ENCODE results near the gene ZSCAN5B.
"Not testable (repeated sequence)": the region's sequence is repeated elsewhere in the genome, so short reads cannot be mapped to it uniquely, and the experiment has no call there.

The ZSCAN5B gene

GRCh38 chr19:56174550-56174949 lies 23.0 kb downstream of the ZSCAN5B start:
- no peak for DNase-seq

DNA sequence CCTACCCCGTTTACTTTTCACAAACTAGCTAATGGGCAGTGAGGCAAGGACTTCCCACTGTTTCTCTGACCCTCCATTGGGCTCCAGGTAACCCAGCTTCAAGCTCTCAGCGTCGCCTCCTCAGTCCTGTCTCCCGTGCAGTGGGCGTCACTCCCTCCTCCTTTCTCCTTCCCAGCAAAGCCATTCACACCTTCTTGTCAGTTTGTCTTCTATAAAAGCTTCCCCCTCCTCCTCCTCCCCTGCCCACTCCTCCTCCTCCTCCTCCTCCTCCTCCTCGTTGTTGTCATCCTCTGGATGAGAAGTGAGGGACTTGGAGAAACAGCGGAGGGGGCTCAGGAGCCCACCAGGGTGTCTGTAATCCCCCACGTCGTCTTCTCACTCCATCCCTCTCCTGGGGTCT lies 23.5 kb downstream of the ZSCAN5B start:
- DNase-seq = no peak

GRCh38 chr19:56170261-56170660 lies 27.3 kb downstream of the ZSCAN5B start:
- no peak for DNase-seq

DNA sequence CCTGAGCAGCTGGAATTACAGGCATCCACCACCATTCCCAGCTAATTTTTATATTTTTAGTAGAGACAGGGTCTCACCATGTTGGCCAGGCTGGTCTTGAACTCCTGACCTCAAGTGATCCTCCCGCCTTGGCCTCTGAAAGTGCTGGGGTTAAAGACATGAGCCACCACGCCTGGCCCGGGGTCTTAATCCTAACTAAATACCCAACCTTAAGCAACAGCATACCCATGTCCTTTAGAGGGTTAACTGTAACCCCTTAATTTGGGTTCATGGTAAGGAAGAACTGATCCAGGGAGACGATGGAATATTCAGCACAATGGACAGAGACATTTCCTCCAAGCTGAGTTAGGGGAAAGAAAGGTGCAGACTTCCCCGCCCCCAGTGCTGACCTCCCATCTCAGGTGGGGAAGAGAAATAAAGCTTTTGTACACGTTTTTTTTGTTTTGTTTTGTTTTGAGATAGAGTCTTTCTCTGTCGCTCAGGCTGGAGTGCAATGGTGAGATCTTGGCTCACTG lies 30.5 kb downstream of the ZSCAN5B start:
- no peak for DNase-seq

- DNase-seq = no peak
Measured at GRCh38 chr19:56163097-56163496, 34.5 kb downstream of the ZSCAN5B start.

- DNase-seq = no peak
Measured at GRCh38 chr19:56162258-56162657, 35.3 kb downstream of the ZSCAN5B start.

DNA sequence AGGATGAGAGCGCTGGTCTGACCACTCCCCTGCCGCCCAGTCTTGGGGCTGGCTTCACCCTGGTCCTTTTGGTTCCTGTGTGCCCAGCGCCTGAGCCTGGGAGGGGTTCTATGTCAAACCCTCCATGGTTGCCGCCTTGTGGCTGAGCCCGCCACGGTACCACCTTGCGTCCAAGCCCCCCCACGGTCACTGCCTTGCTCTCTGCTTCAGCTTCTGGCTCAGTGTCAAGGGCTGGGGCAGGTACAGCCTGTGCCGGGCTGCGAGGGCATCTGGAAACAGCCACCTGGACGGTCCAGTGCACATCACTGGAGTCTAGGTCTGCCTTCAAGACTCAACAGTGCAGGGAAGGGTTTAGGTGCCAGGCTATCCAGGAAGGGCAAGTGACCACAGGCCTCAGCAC lies 36.0 kb downstream of the ZSCAN5B start:
- DNase-seq = no peak

- no peak for DNase-seq
Measured at GRCh38 chr19:56159622-56160271, 37.8 kb downstream of the ZSCAN5B start.

DNA sequence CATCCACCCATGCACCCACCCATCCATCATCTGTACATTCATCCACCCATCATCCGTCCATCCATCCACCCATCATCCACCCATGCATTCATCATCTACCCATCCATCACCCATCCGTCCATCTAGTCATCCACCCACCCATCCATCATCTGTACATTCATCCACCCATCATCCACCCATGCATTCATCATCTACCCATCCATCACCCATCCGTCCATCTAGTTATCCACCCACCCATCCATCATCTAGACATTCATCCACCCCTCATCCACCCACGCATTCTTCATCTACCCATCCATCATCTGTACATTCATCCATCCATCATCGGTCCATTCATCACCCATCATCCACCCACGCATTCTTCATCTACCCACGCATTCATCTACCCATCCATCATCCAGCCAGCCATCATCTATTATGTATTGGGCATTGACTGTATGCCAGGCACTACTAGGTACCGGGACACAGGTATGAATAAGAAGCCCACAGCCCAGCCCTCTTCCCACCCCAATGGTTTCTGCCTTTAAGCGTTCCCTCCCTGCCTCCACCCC lies 38.5 kb downstream of the ZSCAN5B start:
- DNase-seq = no peak

GRCh38 chr19:56158170-56158757 lies 39.3 kb downstream of the ZSCAN5B start:
- no peak for DNase-seq

DNA sequence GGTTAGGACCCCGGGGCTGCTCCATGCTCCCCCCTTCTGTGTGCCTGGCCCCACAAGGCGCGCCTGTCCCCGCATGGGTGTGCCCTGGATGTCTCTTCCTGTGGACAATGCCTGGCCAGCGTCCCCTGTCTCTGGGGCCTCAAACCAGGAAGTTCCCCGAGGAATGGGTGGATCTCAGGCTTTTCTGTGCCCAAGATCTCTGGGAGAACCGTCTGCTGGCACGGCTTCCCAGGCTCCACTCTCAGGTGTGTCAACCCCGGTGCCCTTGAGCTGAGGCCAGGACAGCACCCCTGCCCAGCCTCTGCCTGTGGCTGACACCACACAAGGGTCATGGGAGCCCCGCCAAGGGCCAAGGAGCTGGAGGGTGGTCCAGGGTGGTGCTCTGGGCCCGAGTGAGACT lies 40.8 kb downstream of the ZSCAN5B start:
- DNase-seq = no peak

- no peak for DNase-seq
Measured at GRCh38 chr19:56155124-56155687, 42.4 kb downstream of the ZSCAN5B start.

- no peak for DNase-seq
Measured at GRCh38 chr19:56153507-56153906, 44.1 kb downstream of the ZSCAN5B start.

DNA sequence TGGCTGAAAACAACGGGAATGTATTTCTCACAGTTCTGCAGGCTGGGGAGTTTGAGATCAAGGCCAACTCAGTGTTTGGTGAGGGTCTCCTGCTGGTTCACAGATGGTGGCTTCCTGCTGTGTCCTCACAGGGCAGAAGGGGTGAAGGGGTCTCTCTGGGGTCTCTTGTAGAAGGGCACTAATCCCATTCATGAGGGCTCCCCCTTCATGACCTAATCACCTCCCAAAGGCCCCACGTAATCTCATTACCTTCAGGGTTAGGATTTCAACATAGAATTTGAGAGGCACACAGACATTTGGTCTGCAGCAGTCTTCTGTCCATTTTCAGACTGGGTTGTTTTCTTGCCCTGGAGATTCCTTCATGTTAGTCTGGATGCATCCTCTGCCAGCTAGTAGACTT lies 44.9 kb downstream of the ZSCAN5B start:
- no peak for DNase-seq

- no peak for DNase-seq
Measured at GRCh38 chr19:56150358-56150757, 47.2 kb downstream of the ZSCAN5B start.

DNA sequence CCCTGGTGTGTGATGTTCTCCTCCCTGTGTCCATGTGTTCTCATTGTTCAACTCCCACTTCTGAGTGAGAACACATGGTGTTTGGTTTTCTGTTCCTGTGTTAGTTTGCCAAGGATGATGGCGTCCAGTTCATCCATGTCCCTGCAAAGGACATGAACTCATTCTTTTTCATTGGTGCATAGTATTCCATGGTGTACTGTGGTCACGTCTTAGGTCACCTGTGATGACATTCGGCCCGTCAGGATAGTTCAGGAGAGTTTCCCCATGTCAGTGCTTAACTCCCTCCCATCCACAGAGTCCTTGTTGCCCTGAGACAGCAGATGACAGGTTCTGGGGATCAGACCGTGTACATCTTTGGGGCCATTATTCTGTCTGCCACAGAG lies 47.9 kb downstream of the ZSCAN5B start:
- no peak for DNase-seq

GRCh38 chr19:56148955-56149655 lies 48.5 kb downstream of the ZSCAN5B start:
- DNase-seq = not testable (repeated sequence)

- DNase-seq = no peak
Measured at GRCh38 chr19:56148096-56148495, 49.5 kb downstream of the ZSCAN5B start.

DNA sequence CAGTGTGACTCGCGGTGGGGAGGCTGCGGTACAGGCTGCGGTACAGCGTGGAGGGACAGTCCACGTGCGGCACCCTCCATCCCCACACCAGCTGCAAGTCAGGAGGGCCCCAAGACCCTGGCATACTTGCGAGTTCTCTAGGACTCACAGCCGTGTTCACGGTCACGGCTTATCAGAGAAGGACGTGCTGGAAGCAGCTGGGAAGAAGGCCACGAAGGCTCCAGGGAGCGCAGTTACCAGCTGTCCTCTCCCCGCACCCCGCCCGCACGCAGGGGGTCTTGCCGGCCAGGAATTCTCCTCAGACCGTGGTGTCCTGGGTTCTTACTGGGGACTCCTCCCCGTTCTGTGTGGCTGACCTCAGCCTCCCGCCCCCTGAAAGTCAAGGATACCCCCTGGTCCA lies 50.3 kb downstream of the ZSCAN5B start:
- no peak for DNase-seq

- no peak for DNase-seq
Measured at GRCh38 chr19:56146904-56147303, 50.7 kb downstream of the ZSCAN5B start.

GRCh38 chr19:56145698-56146097 lies 51.9 kb downstream of the ZSCAN5B start:
- no peak for DNase-seq

- DNase-seq = no peak
Measured at GRCh38 chr19:56144831-56145230, 52.8 kb downstream of the ZSCAN5B start.

- DNase-seq = no peak
Measured at GRCh38 chr19:56144376-56144775, 53.2 kb downstream of the ZSCAN5B start.
